HCT116 (cell line): ENCODE results near the gene TRA2A. TPM values are rescaled to one million over a fixed set of nuclear protein-coding genes. Genes with fewer than 3 reads are reported as not detected.

Experiments used
- ATAC-seq: fragments of 200-7000 bp; cut with Tn5 transposase; 2 replicates; pipeline ENCODE4 v1.9.1; 2020; ENCODE audit warnings: mild to moderate bottlenecking, moderate library complexity
- BruUV-seq: library from RNA; stranded (reverse); fragments of 400-500 nt; replicated peaks from 2 replicates; lab custom pipeline; 2021; lab: Mats Ljungman, UMichigan
- CTCF ChIA-PET: fragments of 300-600 bp; sonication (Branson Sonifier 250); formaldehyde crosslinking; loops from one replicate; lab custom pipeline; 2021; ENCODE audit warnings: antibody characterized with exemption; lab: Charles Lee
- POLR2A ChIA-PET: fragments of 300-600, 350-600 bp; sonication (Branson Sonifier 250); formaldehyde crosslinking; loops from one replicate; lab custom pipeline; 2021; ENCODE audit warnings: antibody characterized with exemption; lab: Charles Lee
- RAD21 ChIA-PET, 2 experiments: fragments of 300-600 bp; sonication (Branson Sonifier 250); formaldehyde crosslinking; loops; one replicate each; lab custom pipeline; 2023; ENCODE audit warnings: low total read pairs in 2 of 2; ENCODE audit not compliant: uncharacterized antibody in 2 of 2, unreplicated experiment in 2 of 2, low non-redundant PET in 1 of 2; lab: Charles Lee
- DNase-seq: peaks from one replicate; pipeline ENCODE4 v3.0.0-alpha.2; 2010; ENCODE audit warnings: low read depth, low spot score
- H2AFZ ChIP-seq: fragments of 200-600 bp; shearing (Covaris generic), sonication (generic); 2 replicates; pipeline ENCODE4 v1.6.1; 2017; ENCODE audit warnings: low read depth, mixed run types, mixed read lengths, antibody characterized with exemption, low read length; ENCODE audit not compliant: poor library complexity, severe bottlenecking
- H3K27ac ChIP-seq: 2 replicates; pipeline ENCODE4 v1.5.1; 2012; ENCODE audit warnings: low read depth, low read length
- H3K27me3 ChIP-seq: fragments of 200-600 bp; sonication (generic); 2 replicates; pipeline ENCODE4 v1.6.1; 2016; ENCODE audit warnings: mixed run types, low read length, mixed read lengths; ENCODE audit not compliant: insufficient read depth
- H3K36me3 ChIP-seq, 2 experiments: fragments of 200-500 bp in 1 of 2; fragments of 200-600 bp in 1 of 2; sonication (Bioruptor generic) in 1 of 2; sonication (generic) in 1 of 2; 2 replicates each; pipeline versions ENCODE4 v1.5.1 to v1.6.1; 2014 to 2016; ENCODE audit warnings: low read length in 2 of 2, inconsistent platforms in 1 of 2, mixed read lengths in 1 of 2, mixed run types in 1 of 2; ENCODE audit not compliant: insufficient read depth in 2 of 2, control insufficient read depth in 1 of 2
- H3K4me1 ChIP-seq, 2 experiments: fragments of 200-600 bp in 1 of 2; sonication (generic) in 1 of 2; 2 replicates each; pipeline versions ENCODE4 v1.5.1 to v1.6.1; 2012 to 2017; ENCODE audit warnings: low read length in 2 of 2, inconsistent platforms in 1 of 2, mild to moderate bottlenecking in 1 of 2, mixed read lengths in 1 of 2, mixed run types in 1 of 2, moderate library complexity in 1 of 2; ENCODE audit not compliant: insufficient read depth in 2 of 2, control insufficient read depth in 1 of 2
- H3K4me2 ChIP-seq: fragments of 200-600 bp; sonication (generic); 2 replicates; pipeline ENCODE4 v1.6.1; 2017; ENCODE audit warnings: mixed run types, low read length, mixed read lengths
- H3K4me3 ChIP-seq, 2 experiments: fragments of 200-600 bp in 1 of 2; sonication (generic) in 1 of 2; replicated peaks in 1 of 2; 2 replicates each; pipeline ENCODE4 v1.5.1; 2011 to 2016; ENCODE audit warnings: low read length in 2 of 2, control low read depth in 1 of 2, low read depth in 1 of 2, mild to moderate bottlenecking in 1 of 2, mixed read lengths in 1 of 2, mixed run types in 1 of 2
- H3K79me2 ChIP-seq: fragments of 200-600 bp; sonication (generic); 2 replicates; pipeline ENCODE4 v1.6.1; 2017; ENCODE audit warnings: mild to moderate bottlenecking, mixed run types, low read length, moderate library complexity, mixed read lengths; ENCODE audit not compliant: insufficient read depth
- H3K9ac ChIP-seq: fragments of 200-600 bp; sonication (generic); 2 replicates; pipeline ENCODE4 v1.6.1; 2016; ENCODE audit warnings: low read length, mixed read lengths
- H3K9me2 ChIP-seq: fragments of 200-600 bp; sonication (generic), shearing (Covaris generic); 2 replicates; pipeline ENCODE4 v1.6.1; 2017; ENCODE audit warnings: mixed run types, mild to moderate bottlenecking, moderate library complexity; ENCODE audit not compliant: insufficient read depth
- H3K9me3 ChIP-seq, 2 experiments: fragments of 200-500 bp in 1 of 2; fragments of 200-600 bp in 1 of 2; sonication (Bioruptor generic) in 1 of 2; sonication (generic) in 1 of 2; 2 replicates each; pipeline ENCODE4 v1.6.1; 2014 to 2017; ENCODE audit warnings: low read length in 2 of 2, mixed read lengths in 2 of 2, inconsistent platforms in 1 of 2, low read depth in 1 of 2, mild to moderate bottlenecking in 1 of 2, mixed run types in 1 of 2, moderate library complexity in 1 of 2; ENCODE audit not compliant: control insufficient read depth in 1 of 2, insufficient read depth in 1 of 2
- H4K20me1 ChIP-seq: fragments of 200-600 bp; sonication (generic), shearing (Covaris generic); 2 replicates; pipeline ENCODE4 v1.6.1; 2017; ENCODE audit warnings: mixed run types, mild to moderate bottlenecking, moderate library complexity; ENCODE audit not compliant: insufficient read depth
- EZH2 ChIP-seq: fragments of 200-600 bp; sonication (generic); IDR thresholded peaks from 2 replicates; pipeline ENCODE4 v1.6.1; 2017; ENCODE audit warnings: antibody characterized with exemption, mixed run types
- EZH2phosphoT487 ChIP-seq: fragments of 200-600 bp; IDR thresholded peaks from 2 replicates; pipeline ENCODE4 v1.6.1; 2018; ENCODE audit warnings: antibody characterized with exemption, borderline replicate concordance
- POLR2A ChIP-seq: IDR thresholded peaks from 2 replicates; pipeline ENCODE4 v1.7.0; 2011; ENCODE audit warnings: borderline replicate concordance; ENCODE audit not compliant: insufficient read depth, insufficient read length; ENCODE audit errors: extremely low read depth
- POLR2AphosphoS5 ChIP-seq: IDR thresholded peaks from 2 replicates; pipeline ENCODE4 v1.6.1; 2011; ENCODE audit warnings: mild to moderate bottlenecking, low read depth, low read length, moderate library complexity
- TCF7L2 ChIP-seq: IDR thresholded peaks from 2 replicates; pipeline ENCODE4 v1.7.0; 2011; ENCODE audit warnings: borderline replicate concordance, inconsistent platforms; ENCODE audit not compliant: insufficient read depth, insufficient read length; ENCODE audit errors: extremely low read depth
- YY1 ChIP-seq: IDR thresholded peaks from 2 replicates; pipeline ENCODE4 v1.6.1; 2011; ENCODE audit warnings: low read length, low read depth, moderate library complexity, mild to moderate bottlenecking; ENCODE audit not compliant: insufficient replicate concordance; ENCODE audit errors: extremely low read depth
- intact Hi-C: fragments of 100-400 bp; cut with micrococcal nuclease; formaldehyde crosslinking; loops from 2 replicates; pipeline ENCODE4 v1.10.0; 2022
- total RNA-seq: library from RNA; stranded (reverse); gene quantifications from one replicate; pipeline ENCODE4 v1.2.1, GENCODE V29; 2021; ENCODE audit not compliant: unreplicated experiment

TRA2A gene
- total RNA-seq, 1 experiment from 2014 or later: 122 TPM

DNA sequence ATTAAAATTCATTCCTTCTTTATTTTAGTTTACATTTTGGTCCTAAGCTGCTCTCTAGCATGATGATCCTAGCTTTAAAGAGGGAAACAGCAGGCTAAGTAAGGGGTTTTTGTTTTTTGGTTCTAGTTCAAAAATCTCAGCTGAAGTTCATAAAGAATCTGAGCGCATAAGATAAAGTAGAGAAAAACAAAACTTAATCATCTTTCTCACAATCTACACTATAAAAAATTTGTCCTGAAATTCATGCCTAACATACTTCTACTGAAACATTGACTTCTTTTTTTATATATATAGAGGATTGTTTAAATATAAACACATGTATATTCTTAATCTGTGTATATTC lies 54.7 kb downstream of the TRA2A start:
- Histone ChIP-seq H3K9me3 (no peaks in the 10 kb centered on the region), H4K20me1 (peaks cover 4% of the 10 kb centered on the region; the same call in 1 of the 2 replicates), H3K4me3 (no peak overlapping the region), H3K4me1 (peaks cover 18 to 24% of the 10 kb centered on the region in 2 experiments), H3K36me3 (no peaks in the 10 kb centered on the region), H3K9me2 (no peaks in the 10 kb centered on the region), H3K79me2 (peaks cover 14% of the 10 kb centered on the region), H2AFZ (no peak overlapping the region), H3K4me2 (no peak overlapping the region), H3K27ac (no peak overlapping the region), H3K9ac (no peak overlapping the region), H3K27me3 (peaks cover 46% of the 10 kb centered on the region)
- intact Hi-C loops: no loop called here
- no TSS peak for BruUV-seq
- TF ChIP-seq YY1 (no peak), POLR2AphosphoS5 (no peak)
- ATAC-seq: no peak
- DNase-seq: no peak
- ChIA-PET POLR2A (no interaction called here), CTCF (no interaction called here), RAD21 (no interaction called here)

DNA sequence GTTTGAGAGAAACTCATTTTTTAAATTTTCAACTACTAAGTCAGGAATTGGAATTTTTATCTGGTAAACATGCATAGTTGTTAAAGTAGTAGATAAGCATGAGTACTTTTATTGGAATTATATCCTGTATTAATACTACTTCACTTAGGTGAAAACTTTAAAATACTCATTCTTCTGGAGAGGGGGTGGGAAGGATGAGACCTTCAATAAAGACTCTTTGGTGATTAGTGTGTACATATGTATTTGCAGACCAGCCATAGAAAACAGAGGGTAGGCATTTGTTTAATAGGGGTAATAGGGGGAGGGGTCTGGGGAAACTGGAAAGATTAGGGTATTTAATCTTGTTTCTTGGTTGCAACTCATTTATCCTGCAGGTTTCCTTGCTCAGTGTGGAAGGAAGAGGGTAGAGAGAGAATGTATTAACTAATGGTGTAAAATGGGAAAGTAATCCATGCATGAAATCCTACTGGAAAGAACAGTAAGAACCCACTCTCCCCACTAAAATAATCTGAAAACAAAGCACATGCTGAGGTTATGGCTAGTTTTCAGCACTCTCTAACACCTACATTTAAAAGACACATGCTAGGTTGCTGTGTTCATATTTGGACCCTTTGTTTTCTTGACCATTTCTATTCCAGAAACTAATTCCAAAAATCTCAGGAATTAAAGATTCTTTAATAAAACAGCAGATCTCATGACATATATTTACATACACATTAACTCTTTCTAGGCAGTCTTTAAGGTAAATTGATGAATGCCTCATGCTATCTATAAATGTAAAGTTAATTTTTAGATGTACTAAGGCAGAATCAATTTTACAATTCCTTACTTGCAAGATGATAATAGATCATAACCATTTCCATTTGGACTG lies 55.3 kb downstream of the TRA2A start:
- H3K9ac ChIP-seq: no peak overlapping the region
- intact Hi-C loops: no loop called here
- H3K9me2 ChIP-seq: no peaks in the 10 kb centered on the region
- peaks cover 22 to 30% of the 10 kb centered on the region in 2 experiments for H3K4me1 ChIP-seq
- TF ChIP-seq EZH2phosphoT487 (peak; percentile 81; the same call in 1 of the 2 replicates), POLR2A (peak; percentile 23), POLR2AphosphoS5 (no peak), TCF7L2 (no peak), EZH2 (peak; percentile 80; the same call in 1 of the 2 replicates)
- H3K4me2 ChIP-seq: no peak overlapping the region
- RAD21 ChIA-PET: no interaction called here
- BruUV-seq: no TSS peak
- CTCF ChIA-PET: no interaction called here
- peaks cover 46% of the 10 kb centered on the region for H3K27me3 ChIP-seq
- ATAC-seq: no peak
- H3K4me3 ChIP-seq: no peak overlapping the region
- H4K20me1 ChIP-seq: peaks cover 4% of the 10 kb centered on the region; the same call in 1 of the 2 replicates
- H2AFZ ChIP-seq: no peak overlapping the region
- POLR2A ChIA-PET: no interaction called here
- peaks cover 20% of the 10 kb centered on the region for H3K79me2 ChIP-seq
- H3K9me3 ChIP-seq: no peaks in the 10 kb centered on the region
- no peak for DNase-seq
- H3K36me3 ChIP-seq: no peaks in the 10 kb centered on the region
- no peak overlapping the region for H3K27ac ChIP-seq
